Thyroid gland (tissue), 4 donors: ENCODE results near the gene ZDHHC22. TPM values are rescaled to one million over a fixed set of nuclear protein-coding genes. Genes with fewer than 3 reads are reported as not detected.

Experiments
- DNase-seq, 2 donors: peaks; one replicate each; pipeline ENCODE4 v3.0.0-alpha.2; 2019
- H3K27ac ChIP-seq, 3 donors: fragments of 200-600 bp; sonication (generic); 1 replicate in 2 of 3; 2 replicates in 1 of 3; pipeline ENCODE4 v1.5.1; 2016 to 2019; ENCODE audit warnings: mild to moderate bottlenecking in 1 of 3, moderate library complexity in 1 of 3
- H3K27me3 ChIP-seq: fragments of 200-600 bp; sonication (generic); one replicate; pipeline ENCODE4 v1.5.1; 2019
- H3K36me3 ChIP-seq, 2 donors: fragments of 200-600 bp; sonication (generic); one replicate each; pipeline ENCODE4 v1.5.1; 2016 to 2019
- H3K4me1 ChIP-seq, 2 donors: fragments of 200-600 bp; sonication (generic); one replicate each; pipeline ENCODE4 v1.5.1; 2017 to 2019
- H3K4me3 ChIP-seq, 3 donors: fragments of 200-600 bp; sonication (generic); replicated peaks in 1 of 3; 1 replicate in 2 of 3; 2 replicates in 1 of 3; pipeline ENCODE4 v1.5.1; 2016; ENCODE audit warnings: mild to moderate bottlenecking in 1 of 3
- H3K9me3 ChIP-seq: fragments of 200-600 bp; sonication (generic); one replicate; pipeline ENCODE4 v1.5.1; 2017
- POLR2A ChIP-seq, 2 donors: fragments of 450-650 bp; IDR thresholded peaks; one replicate each; pipeline ENCODE4 v1.6.1; 2017; ENCODE audit warnings: antibody characterized with exemption in 2 of 2, mild to moderate bottlenecking in 2 of 2, moderate library complexity in 1 of 2
- WGBS, 2 donors: methylation state at CpG; one replicate each; pipeline ENCODE4 v1.1.5; 2017; 5-methylcytosine and 5-hydroxymethylcytosine counted together
- intact Hi-C: fragments of 100-400 bp; cut with DNase I; formaldehyde crosslinking; loops from one replicate; pipeline ENCODE4 v1.15.1; 2023
- total RNA-seq, 4 donors: library from RNA; depleted of rRNA; stranded (reverse); fragments of >200 nt; gene quantifications; one replicate each; pipeline ENCODE4 v1.2.3, GENCODE V29; 2016
- TF ChIP-seq, protein P1 (sequence below), 6 experiments: fragments of 200-600 bp in 3 of 6; fragments of 450-650 bp in 3 of 6; sonication (generic) in 3 of 6; IDR thresholded peaks; one replicate each; pipeline ENCODE4 v1.5.1; 2016 to 2019; ENCODE audit warnings: antibody characterized with exemption in 6 of 6, mild to moderate bottlenecking in 2 of 6, inconsistent platforms in 1 of 6, moderate library complexity in 1 of 6

The ZDHHC22 gene
- total RNA-seq, 4 donors from 2014 or later = not detected

DNA sequence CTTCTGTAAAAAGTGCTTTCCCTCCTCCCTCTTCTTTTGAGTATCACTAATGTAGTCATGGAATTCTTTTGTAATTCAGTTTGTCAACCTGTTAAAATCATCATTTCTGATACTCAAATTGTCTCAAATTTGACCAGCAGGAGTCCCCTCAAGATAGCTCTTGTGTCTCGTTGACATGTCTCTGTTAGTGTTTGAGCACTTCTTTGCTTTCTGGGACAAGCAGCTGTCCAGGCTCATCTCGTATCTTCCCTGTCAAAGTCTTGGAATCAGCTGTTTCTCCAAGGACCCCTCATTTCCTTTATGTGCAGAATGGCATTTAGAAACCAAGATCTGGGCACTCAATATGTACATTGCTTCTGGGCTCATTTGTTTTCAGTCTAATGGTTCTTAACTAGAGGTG, 32.8 kb downstream of the ZDHHC22 start:
- Histone ChIP-seq H3K27me3 (no peaks in the 10 kb centered on the region), H3K9me3 (no peaks in the 10 kb centered on the region), H3K4me3 (no peak overlapping the region), H3K27ac (peak overlapping the region in 1 of 3 donors; percentile 1), H3K4me1 (peaks cover 27 to 70% of the 10 kb centered on the region in 2 donors), H3K36me3 (peaks cover 6 to 11% of the 10 kb centered on the region in 2 donors)
- intact Hi-C loops = no loop called here
- TF ChIP-seq, protein P1, sequence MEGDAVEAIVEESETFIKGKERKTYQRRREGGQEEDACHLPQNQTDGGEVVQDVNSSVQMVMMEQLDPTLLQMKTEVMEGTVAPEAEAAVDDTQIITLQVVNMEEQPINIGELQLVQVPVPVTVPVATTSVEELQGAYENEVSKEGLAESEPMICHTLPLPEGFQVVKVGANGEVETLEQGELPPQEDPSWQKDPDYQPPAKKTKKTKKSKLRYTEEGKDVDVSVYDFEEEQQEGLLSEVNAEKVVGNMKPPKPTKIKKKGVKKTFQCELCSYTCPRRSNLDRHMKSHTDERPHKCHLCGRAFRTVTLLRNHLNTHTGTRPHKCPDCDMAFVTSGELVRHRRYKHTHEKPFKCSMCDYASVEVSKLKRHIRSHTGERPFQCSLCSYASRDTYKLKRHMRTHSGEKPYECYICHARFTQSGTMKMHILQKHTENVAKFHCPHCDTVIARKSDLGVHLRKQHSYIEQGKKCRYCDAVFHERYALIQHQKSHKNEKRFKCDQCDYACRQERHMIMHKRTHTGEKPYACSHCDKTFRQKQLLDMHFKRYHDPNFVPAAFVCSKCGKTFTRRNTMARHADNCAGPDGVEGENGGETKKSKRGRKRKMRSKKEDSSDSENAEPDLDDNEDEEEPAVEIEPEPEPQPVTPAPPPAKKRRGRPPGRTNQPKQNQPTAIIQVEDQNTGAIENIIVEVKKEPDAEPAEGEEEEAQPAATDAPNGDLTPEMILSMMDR (IDR thresholded peaks at IDR 0.05) = no peak
- no peak for TF ChIP-seq POLR2A (IDR thresholded peaks at IDR 0.05)
- 97 to 98% methylated on average over 2 of the region's 2 CpGs for WGBS, 2 donors
- no peak for DNase-seq

DNA sequence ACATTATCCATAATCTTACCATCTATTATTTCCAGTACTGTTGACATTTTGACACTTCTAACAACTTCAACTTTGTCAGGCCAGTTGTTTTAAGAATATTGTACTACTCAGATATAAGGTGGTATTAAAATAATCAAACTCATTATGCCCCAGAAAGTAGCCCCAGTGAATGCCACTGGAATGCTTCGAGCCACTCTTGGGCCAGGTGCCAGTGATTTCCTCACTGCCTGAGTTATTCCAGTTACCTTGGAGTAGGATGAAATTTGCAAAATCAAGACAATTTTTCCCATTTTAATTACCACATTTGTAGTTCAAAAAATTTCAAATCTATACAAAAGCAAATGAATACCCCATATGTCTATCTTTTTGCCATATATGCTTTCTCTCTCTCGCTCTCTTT, 34.4 kb downstream of the ZDHHC22 start:
- intact Hi-C loops = no loop called here
- Histone ChIP-seq H3K27ac (peak overlapping the region; percentile 55 to 86 (median 67)), H3K4me3 (no peak overlapping the region), H3K27me3 (no peaks in the 10 kb centered on the region), H3K4me1 (peaks cover 34 to 78% of the 10 kb centered on the region in 2 donors), H3K36me3 (peaks cover 0 to 5% of the 10 kb centered on the region in 2 donors), H3K9me3 (no peaks in the 10 kb centered on the region)
- WGBS, 2 donors = 61 to 67% methylated on average over 2 of the region's 2 CpGs
- DNase-seq = peak; percentile 76 to 85
- TF ChIP-seq, protein P1 (IDR thresholded peaks at IDR 0.05) = no peak
- no peak for TF ChIP-seq POLR2A (IDR thresholded peaks at IDR 0.05)

DNA sequence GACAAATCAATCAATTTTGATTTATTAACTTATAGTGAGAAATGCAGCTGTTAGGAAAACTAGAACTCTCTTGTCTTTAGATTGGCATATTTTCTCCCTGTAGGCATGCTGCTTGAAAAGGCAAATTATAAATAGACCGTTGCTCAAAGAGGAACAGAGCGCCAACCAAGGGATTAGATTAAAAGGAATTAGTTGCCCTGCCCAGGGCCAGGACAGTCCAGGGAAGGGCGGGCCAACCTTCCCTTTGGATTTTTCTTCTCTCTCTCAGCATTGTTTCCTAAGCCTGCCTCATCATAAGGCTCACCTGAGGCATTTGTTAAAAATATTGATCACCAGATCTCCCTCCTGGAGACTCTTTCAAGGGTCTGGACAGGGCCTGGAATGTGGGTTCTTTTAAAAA, 34.9 kb downstream of the ZDHHC22 start:
- TF ChIP-seq, protein P1 (IDR thresholded peaks at IDR 0.05) = no peak
- TF ChIP-seq POLR2A (IDR thresholded peaks at IDR 0.05) = no peak
- peaks cover 0 to 5% of the 10 kb centered on the region in 2 donors for H3K36me3 ChIP-seq
- H3K4me1 ChIP-seq = peaks cover 34 to 82% of the 10 kb centered on the region in 2 donors
- intact Hi-C loops = no loop called here
- H3K9me3 ChIP-seq = no peaks in the 10 kb centered on the region
- no peak for DNase-seq
- no peak overlapping the region for H3K4me3 ChIP-seq
- H3K27ac ChIP-seq = peak overlapping the region; percentile 55 to 86 (median 67)
- H3K27me3 ChIP-seq = no peaks in the 10 kb centered on the region
- WGBS, 2 donors = 78 to 79% methylated on average over 3 of the region's 3 CpGs

GRCh38 chr14:77105145-77105939, 36.2 kb downstream of the ZDHHC22 start:
- H3K4me1 ChIP-seq = peaks cover 34 to 82% of the 10 kb centered on the region in 2 donors
- intact Hi-C loops = no loop called here
- 52 to 56% methylated on average over 6 of the region's 6 CpGs for WGBS, 2 donors

More at GRCh38 chr14:77105145-77105939, 36.2 kb downstream of the ZDHHC22 start:
- Histone ChIP-seq H3K27me3 (no peaks in the 10 kb centered on the region), H3K27ac (peak overlapping the region; percentile 68 to 91 (median 86)), H3K4me3 (no peak overlapping the region), H3K9me3 (no peaks in the 10 kb centered on the region), H3K36me3 (peaks cover 0 to 5% of the 10 kb centered on the region in 2 donors)
- TF ChIP-seq POLR2A (IDR thresholded peaks at IDR 0.05) = no peak
- TF ChIP-seq, protein P1 (IDR thresholded peaks at IDR 0.05) = no peak
- DNase-seq = peak; percentile 46 to 54
